ENCODE data around the gene DNAH14.

The DNAH14 gene

GRCh38 chr1:225347123-225347683 lies 417.7 kb downstream of the DNAH14 start:
- no peak overlapping the region for H3K9ac ChIP-seq
- no peak overlapping the region for H3K4me2 ChIP-seq
- H3K4me1 ChIP-seq (ENCODE audit: low read depth, poor library complexity, severe bottlenecking) = no peaks in the 10 kb centered on the region

GRCh38 chr1:225348400-225348799 lies 418.9 kb downstream of the DNAH14 start:
- no peak overlapping the region for H3K9ac ChIP-seq
- H4K20me1 ChIP-seq (ENCODE audit: insufficient read depth) = no peaks in the 10 kb centered on the region

More at GRCh38 chr1:225347123-225347683, 417.7 kb downstream of the DNAH14 start:
- H4K20me1 ChIP-seq (ENCODE audit: insufficient read depth) = no peaks in the 10 kb centered on the region
- no peaks in the 10 kb centered on the region for H3K27me3 ChIP-seq (ENCODE audit: insufficient read depth, low read depth)
- no peak overlapping the region for H3K27ac ChIP-seq
- H3K4me3 ChIP-seq (IDR thresholded peaks at IDR 0.05; ENCODE audit: insufficient read depth, low read depth, low read length) = no peak overlapping the region
- no peaks in the 10 kb centered on the region for H3K79me2 ChIP-seq (ENCODE audit: insufficient read depth, low read depth)
- H2AFZ ChIP-seq (ENCODE audit: low read depth) = no peak overlapping the region
- no peaks in the 10 kb centered on the region for H3K36me3 ChIP-seq (ENCODE audit: insufficient read depth)
- no peak for TF ChIP-seq CTCF (conservative IDR thresholded peaks at IDR 0.05; ENCODE audit: low read depth, low read length)

GRCh38 chr1:225349826-225350225 lies 420.4 kb downstream of the DNAH14 start:
- Histone ChIP-seq H3K79me2 (ENCODE audit: insufficient read depth, low read depth) (no peaks in the 10 kb centered on the region), H3K4me2 (no peak overlapping the region), H3K4me3 (IDR thresholded peaks at IDR 0.05; ENCODE audit: insufficient read depth, low read depth, low read length) (no peak overlapping the region), H3K4me1 (ENCODE audit: low read depth, poor library complexity, severe bottlenecking) (no peaks in the 10 kb centered on the region), H3K27me3 (ENCODE audit: insufficient read depth, low read depth) (no peaks in the 10 kb centered on the region), H2AFZ (ENCODE audit: low read depth) (no peak overlapping the region), H3K27ac (no peak overlapping the region), H3K36me3 (ENCODE audit: insufficient read depth) (no peaks in the 10 kb centered on the region), H4K20me1 (ENCODE audit: insufficient read depth) (no peaks in the 10 kb centered on the region), H3K9ac (no peak overlapping the region)
- no peak for TF ChIP-seq CTCF (conservative IDR thresholded peaks at IDR 0.05; ENCODE audit: low read depth, low read length)

More at GRCh38 chr1:225348400-225348799, 418.9 kb downstream of the DNAH14 start:
- H2AFZ ChIP-seq (ENCODE audit: low read depth) = no peak overlapping the region
- H3K36me3 ChIP-seq (ENCODE audit: insufficient read depth) = no peaks in the 10 kb centered on the region
- no peak overlapping the region for H3K27ac ChIP-seq
- no peak for TF ChIP-seq CTCF (conservative IDR thresholded peaks at IDR 0.05; ENCODE audit: low read depth, low read length)
- no peaks in the 10 kb centered on the region for H3K79me2 ChIP-seq (ENCODE audit: insufficient read depth, low read depth)
- H3K4me2 ChIP-seq = no peak overlapping the region
- H3K4me3 ChIP-seq (IDR thresholded peaks at IDR 0.05; ENCODE audit: insufficient read depth, low read depth, low read length) = no peak overlapping the region
- H3K4me1 ChIP-seq (ENCODE audit: low read depth, poor library complexity, severe bottlenecking) = no peaks in the 10 kb centered on the region
- H3K27me3 ChIP-seq (ENCODE audit: insufficient read depth, low read depth) = no peaks in the 10 kb centered on the region

- Histone ChIP-seq H3K4me3 (IDR thresholded peaks at IDR 0.05; ENCODE audit: insufficient read depth, low read depth, low read length) (no peak overlapping the region), H3K27me3 (ENCODE audit: insufficient read depth, low read depth) (no peaks in the 10 kb centered on the region), H3K9ac (no peak overlapping the region), H3K36me3 (ENCODE audit: insufficient read depth) (no peaks in the 10 kb centered on the region), H3K4me2 (no peak overlapping the region), H3K4me1 (ENCODE audit: low read depth, poor library complexity, severe bottlenecking) (no peaks in the 10 kb centered on the region), H3K27ac (no peak overlapping the region), H2AFZ (ENCODE audit: low read depth) (no peak overlapping the region), H3K79me2 (ENCODE audit: insufficient read depth, low read depth) (no peaks in the 10 kb centered on the region), H4K20me1 (ENCODE audit: insufficient read depth) (no peaks in the 10 kb centered on the region)
- TF ChIP-seq CTCF (conservative IDR thresholded peaks at IDR 0.05; ENCODE audit: low read depth, low read length) = no peak
These were observed 421.4 kb downstream of the DNAH14 start for GRCh38 chr1:225350872-225351271.
